HL-60/S4 treated with retinoic acid at 250 ng/mL for 4 days and 3 days (cell line): Measurements from ENCODE around the gene SHC3.

Experiments
- in situ Hi-C: fragments of 300-500 bp; cut with MboI; formaldehyde crosslinking; loops from 2 replicates; pipeline ENCODE4 v1.7.0; 2022; ENCODE audit warnings: low sequenced_read_pairs

The SHC3 gene

DNA sequence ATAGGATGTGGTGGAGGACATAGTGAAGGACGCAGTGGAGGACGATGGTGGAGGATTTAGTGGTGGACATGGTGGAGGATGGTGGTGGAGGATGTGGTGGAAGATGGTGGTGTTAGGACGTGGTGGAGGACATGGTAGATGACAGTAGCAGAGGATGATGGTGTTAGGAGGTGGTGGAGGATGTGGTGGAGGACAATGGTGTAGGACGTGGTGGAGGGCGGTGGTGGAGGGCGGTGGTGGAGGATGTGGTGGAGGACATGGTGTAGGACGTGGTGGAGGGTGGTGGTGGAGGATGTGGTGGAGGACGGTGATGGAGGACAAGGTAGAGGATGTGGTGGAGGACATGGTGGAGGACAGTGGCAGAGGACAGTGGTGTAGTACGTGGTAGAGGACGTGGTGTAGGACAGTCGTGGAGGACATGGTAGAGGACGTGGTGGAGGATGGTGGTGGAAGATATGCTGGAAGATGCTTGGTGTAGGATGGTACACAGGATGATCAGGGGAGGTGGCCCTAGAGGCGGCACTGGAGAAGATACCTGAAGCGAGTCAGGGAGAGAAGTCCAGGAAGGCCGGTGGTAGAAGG, 118.6 kb downstream of the SHC3 start:
- in situ Hi-C loops: no loop called here

DNA sequence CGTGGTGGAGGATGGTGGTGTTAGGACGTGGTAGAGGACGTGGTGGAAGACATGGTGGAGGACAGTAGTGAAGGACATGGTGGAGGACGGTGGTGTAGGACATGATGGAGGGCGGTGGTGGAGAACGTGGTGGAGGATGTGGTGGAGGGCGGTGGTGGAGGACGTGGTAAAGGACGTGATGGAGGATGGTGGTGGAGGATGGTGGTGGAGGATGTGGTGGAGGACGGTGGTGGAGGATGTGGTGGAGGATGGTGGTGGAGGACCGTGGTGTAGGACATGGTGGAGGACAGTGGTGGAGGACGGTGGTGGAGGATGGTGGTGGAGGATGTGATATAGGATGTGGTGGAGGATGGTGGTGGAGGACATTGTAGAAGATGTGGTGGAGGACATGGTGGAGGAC, 119.7 kb downstream of the SHC3 start:
- in situ Hi-C loops: no loop called here

DNA sequence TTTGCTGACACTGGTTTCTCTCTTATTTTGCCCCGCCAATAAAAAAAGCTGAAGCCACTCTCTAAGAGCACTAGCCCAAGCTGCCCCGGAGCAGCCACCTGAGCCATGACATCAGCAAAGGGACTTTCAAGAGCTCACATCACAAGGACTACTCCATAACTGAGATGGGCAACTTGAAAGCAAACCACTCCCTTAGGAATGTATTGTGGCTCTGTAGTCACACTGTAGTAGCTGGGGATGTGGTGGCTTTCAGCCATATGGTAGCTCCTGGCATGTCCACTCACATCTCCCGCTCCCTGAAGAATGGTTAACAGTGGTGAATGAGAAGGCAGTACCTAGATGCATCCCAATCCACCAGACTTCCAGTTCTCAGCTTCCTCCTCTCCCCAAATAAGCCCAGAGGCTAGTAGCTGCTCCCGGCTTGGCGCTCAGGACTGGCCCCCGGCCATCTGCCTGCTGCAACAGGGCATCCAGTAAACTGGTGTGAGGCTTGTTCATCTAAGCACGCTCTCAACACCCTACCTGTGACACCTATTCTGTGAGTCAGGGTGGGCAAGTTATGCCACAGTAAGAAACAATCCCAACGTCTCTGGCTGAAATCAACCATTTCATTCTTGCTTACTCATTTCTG, 123.6 kb downstream of the SHC3 start:
- in situ Hi-C loops: no loop called here

DNA sequence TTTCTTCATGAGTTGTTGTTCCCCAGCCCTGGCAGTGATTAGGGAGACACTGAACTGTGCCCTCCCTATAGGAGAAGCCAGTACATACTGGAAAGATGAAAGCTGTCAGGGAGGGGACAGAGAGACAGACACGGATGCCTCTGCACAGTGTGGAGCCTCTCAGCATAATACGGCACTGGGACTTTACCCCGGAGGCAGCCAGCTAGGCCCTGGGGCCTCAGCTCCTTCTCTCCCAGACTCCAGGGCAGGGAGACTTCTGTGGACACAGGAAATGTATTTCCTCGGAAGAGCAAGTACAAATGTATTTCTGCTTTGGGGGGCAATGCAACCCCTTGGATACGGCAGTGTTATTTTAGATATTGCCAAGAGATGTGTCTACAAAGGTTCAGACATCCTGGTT, 125.3 kb downstream of the SHC3 start:
- in situ Hi-C loops: no loop called here

DNA sequence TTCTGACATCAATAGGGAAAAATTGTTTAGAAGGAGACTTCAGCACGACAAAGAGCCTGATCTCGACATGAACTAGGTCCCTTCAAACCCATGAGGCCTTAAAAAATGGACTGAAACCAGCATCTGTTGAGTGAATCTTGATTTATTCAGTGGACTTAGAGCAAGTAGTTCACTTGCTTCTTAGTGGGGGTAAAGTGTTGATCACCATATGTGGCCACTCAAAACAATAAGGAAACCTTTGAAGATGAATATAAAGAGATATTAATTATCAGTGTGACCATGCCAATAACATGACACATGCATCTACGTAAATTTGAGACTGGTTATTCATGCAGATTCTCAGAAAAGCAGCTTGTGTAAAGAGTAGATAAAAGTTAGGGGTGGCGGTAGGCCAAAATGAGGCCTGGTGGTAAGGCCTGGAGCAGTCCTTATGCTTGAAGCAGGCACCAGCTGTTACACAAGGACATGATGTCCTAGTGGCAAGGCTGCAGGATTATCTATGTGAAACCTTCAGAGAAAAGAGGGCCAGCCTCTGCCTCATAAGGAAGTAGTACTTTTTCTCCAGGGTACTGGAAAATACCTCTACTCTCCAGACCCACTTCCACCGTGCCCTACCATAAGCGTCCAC, 126.0 kb downstream of the SHC3 start:
- in situ Hi-C loops: no loop called here

DNA sequence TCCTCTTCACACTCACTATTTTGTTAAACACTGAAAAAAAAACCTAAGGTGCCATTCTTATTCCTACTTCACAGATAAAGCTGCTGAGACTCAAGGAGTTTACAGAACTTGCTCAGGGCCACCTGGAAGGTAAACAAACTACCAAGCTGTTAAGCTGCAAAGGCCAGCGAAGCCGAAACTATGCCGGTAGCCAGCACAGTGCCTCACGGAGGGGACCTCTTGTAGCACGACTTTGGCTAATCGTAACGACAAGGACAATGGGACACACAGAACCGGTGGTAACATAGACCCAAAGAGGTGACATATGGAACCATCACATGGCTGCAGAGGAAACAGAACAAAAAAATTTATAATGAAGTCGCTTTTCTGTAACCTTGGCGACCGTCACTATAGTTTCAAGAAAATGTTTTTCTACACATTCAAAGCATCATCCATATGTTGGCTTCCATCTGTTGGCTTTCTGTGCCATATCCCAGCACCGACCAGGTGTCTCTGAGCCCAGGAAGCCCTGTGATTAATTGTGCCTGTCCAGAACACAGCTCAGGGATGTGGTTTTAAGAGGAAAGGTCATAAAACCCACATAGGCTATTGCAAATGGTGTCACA, 127.1 kb downstream of the SHC3 start:
- in situ Hi-C loops: no loop called here

DNA sequence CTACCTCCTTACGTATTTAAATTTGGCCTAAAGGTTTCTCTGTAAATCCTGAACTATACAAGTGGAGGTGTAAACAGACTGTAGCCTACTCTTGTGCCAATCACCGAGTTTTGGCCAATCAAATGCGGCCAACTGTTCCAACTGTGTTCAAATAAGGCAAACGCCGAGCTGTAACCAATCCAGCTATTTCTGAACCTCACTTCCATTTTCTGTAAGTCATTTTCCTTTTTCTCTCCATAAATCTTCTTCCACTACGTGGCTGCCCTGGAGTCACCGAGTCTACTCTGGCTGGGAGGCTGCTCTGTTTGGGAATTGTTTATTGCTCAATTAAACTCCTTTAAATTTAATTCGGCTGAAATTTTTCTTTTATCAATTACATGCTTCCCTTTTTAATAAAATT, 129.0 kb downstream of the SHC3 start:
- in situ Hi-C loops: no loop called here

DNA sequence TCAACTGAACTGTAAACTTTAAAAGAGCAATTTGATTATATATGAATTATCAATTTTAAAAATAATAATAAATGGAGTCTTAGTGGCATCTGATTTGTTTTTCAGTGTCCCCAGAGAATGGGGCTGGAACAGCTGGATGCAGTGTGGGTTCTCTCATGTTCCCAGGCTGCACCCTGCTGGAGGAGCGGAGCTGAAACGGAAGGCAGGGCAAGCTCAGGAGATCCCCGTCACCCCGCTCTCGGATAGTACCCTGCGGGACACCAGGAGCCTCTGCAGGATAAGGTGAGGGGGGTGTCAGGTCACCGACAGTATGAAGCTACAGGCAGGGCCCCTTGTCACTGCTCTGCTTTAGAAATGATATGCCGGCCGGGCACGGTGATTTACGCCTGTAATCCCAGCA, 130.0 kb downstream of the SHC3 start:
- in situ Hi-C loops: no loop called here

DNA sequence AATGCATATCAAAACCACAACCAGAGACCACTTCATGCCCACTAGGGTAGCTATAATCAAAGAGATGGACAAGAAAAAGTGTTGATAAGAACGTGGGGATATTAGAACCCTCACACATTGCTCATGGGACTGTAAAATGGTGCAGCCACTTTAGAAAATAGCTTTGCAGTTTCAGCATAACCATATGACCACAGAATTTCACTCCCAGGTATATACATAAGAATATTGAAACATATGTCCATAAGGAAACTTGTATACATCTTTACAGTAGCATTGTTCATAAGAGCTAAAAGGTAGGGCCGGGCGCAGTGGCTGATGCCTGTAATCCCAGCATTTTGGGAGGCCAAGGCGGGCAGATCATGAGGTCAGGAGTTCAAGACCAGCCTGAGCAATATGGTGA, 131.0 kb downstream of the SHC3 start:
- in situ Hi-C loops: no loop called here

DNA sequence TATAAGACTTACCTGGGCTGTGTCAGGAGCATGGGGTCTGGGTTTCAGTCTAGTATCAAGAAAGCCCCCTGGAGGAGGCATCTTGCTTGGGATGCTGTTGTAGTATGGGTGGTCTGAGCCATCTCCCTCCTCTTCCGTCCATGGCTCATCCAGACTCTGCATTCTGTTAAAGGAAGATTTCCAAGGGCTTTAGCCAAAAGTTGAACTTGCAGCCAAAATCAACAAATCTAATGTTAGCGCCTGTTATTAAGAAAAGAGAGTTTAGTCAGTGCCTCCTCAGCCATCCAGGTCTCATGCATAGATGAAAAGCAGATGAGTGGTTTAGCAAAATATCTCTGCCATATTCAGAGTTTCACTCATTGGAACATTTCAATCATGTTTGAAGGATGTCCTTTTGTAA, 131.8 kb downstream of the SHC3 start:
- in situ Hi-C loops: no loop called here

DNA sequence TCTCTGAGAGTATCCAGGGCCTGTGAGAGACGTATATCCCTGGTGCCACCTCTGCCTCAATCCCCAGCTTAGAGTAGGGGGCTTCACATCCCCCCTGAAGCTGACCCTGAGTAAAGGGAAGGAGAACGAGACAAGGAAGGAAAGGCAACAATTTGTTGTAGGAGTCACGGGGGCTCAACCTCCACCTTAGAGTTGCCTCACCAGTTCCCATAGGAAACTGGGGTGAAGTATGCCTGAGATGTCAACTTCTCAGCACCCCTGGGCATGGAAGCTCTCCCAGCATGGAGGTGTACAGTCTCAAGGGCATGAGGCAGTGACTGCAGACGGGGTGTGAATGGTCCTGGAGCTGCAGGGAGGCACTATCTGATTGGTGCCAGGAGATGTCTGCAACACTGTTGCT, 133.7 kb downstream of the SHC3 start:
- in situ Hi-C loops: no loop called here

DNA sequence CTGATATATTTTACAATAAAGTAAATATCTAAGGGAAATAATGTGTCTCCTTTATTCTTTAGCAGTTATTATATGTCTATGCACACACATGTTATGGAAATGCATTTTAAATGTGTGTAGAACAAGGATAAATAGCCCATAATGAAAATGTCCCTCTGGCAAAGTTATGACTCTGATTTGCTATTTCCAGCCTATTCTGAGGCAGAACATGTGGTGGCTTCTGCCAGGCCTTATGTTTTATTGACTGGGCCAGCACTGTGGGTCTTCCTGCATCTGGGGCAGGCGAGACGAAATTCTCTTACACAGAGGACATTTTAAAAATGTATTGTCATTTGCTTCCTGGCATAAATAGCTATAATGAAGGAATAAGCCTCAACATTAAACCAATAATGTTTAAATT, 134.5 kb downstream of the SHC3 start:
- in situ Hi-C loops: no loop called here

DNA sequence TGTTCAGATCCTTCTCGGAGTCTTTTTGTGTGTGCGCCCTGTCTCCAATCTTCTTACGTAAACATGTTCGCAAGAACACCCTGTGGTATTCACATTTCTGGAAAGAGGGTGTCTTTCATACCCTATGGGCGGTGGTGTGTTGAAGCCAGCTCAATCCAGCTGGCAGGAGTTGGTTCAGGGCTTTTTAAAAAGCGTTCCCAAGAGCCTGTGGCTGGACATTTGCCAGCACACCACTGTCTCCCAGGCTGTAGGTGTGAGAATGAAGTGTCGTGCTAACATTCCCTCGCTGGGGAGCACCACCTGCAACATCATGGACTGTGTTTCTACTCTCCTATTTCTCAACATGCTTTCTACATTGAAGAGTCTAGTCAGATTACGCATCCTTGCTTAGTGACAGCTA, 135.6 kb downstream of the SHC3 start:
- in situ Hi-C loops: no loop called here

DNA sequence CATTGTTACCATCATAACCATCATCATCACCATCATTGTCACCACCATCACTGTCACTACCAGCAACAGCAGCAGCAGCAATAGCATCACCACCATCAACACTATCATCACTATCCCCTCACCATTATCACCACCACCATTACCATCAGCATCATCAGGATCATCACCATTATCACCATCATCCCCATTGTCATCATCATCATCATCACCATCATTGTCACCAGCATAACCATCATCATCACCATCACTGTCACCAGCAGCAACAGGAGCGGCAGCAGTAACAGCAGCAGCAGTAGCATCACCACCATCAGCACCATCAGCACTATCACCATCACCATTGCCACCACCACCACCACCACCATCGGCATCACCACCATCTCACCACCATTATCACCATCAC, 139.0 kb downstream of the SHC3 start:
- in situ Hi-C loops: no loop called here

DNA sequence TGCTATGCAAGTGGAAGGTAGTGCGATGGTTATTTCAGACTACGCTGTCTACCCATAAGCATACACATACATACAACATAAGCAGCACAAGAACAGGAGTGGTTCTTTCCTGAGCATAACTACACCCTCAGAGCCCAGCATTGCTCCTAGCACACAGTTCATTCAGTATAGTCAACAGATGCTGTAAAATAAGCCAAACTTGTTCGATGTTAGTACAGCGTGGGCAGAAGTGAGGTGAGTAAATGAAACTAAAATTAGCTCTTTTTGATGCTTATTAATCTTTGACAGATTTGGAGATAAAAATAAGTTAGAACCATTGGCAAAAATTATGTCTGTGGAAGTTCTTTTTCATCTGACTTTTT, 139.5 kb downstream of the SHC3 start:
- in situ Hi-C loops: no loop called here

DNA sequence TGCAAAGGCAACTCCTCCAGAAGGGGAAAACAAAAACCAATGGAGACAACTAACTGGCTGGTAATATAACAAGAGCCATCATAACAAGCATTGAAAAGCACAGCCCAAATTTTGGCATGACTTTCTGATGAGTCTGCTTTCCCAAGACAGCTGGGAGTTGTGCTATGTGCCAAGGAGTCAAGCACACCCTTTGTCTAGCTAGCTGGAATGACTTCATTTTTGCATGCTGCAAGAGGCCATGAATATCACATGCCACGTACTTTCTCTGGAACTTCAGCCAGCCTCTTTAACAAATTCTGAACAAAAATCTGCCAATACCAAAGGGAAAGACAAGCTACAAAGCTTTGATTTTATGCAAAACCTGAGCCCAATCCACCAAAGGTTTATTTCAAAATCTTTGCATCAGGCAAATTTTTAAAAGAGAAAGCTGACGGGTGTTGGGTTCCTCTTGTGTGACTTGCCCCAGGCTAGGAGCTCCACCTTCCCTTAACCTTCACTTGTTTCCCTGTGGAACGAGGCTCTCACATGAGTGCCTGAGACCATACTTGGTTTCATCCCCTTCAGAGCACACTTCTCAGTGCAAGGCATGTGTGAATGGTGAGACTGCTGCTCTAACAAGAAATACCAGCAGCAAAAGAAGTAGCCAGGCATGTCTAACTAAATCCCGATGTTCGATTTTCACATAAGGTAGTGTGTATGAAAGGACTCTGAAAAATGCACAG, 140.1 kb downstream of the SHC3 start:
- in situ Hi-C loops: no loop called here

DNA sequence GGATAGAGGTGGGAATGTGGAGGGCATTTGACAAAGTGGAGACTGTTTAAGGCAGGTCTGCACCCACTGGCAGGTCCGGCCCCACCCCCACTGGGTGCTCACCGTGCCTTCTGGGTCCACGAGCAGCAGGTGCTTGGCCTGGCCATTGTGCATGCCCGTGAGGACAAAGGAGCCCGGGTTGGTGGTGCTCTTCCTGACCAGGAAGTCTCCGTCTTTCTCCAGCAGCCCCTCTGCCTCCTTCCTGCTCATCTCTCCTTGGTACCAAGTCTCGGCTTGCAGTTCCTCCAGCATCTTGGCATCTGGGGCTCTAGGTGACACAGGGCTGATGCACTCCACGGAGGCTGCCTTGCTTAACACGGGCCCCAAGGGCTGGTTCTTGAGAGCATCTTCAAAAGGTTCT, 140.7 kb downstream of the SHC3 start:
- in situ Hi-C loops: no loop called here

DNA sequence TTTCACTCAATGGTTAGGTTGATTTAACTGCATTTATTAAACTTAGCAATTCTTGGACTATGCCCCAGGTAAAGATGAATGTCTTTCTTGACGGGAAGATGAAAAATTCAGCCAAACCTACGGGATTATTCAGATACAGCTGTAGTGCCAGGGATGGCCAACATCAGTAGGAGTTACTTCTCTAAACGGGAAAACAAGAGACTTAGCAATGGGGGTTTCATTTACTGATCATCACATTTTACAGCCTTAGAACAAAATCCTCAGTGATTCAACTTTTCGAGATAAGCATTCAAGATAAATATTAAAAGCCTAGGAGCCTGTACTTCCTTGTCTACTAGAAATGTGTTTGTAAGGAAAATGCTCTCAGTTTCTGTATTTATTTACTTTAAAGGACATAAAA, 141.3 kb downstream of the SHC3 start:
- in situ Hi-C loops: no loop called here

DNA sequence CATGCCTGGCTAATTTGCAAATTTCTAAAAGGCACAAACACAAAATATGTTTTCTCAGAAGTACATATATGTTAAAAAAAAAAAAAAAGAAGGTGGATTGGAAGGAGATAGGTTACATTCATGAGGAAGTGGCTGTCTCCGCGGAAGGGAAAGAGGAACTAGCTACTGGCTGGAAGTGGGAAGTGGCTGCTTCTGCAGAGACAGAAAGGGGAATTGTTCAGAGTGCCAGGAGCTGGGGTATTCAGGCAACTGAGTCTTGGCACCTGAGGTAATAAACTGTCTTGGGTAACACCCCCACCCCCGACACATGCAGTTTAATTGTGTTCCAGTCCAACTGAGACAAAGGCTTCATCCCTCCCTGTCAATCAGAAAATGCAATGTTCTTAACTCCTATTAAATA, 141.7 kb downstream of the SHC3 start:
- in situ Hi-C loops: no loop called here

DNA sequence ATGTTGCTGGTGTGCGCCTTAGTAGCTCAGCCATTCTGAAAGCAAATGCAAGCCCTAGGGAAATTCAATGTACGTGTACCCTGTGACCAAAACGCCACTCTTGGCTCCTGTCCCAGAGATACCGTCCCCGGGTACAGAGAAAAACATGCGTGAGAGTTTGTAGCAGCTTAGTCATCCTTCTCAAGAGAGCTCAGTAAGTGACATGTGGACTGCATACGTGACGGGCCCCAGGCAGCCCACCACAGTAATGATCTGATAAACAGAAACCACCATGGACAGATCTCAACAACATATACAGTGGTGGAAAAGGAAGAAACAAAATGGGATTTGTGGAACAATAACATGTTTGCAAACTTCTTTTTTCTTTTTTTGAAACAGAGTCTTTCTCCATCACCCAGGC, 142.2 kb downstream of the SHC3 start:
- in situ Hi-C loops: no loop called here

DNA sequence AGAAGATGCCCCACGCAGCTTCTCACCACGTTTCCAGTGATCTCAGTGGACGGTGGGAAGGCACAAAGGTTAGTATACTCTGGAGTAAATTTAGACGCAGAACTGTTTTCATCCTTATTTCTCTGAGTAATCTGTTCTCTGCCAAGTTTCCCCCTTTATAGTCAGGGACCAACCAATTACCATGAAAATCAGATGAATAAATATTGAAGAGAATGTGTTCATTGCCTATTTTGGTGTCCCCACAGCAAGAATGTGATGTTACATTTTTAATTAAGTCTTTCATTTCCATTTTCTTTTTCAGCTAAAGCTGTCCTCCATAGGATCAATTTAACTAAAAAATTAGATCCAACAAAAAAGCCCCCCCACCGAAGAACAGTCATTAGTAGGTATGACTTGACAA, 146.0 kb downstream of the SHC3 start:
- in situ Hi-C loops: no loop called here

DNA sequence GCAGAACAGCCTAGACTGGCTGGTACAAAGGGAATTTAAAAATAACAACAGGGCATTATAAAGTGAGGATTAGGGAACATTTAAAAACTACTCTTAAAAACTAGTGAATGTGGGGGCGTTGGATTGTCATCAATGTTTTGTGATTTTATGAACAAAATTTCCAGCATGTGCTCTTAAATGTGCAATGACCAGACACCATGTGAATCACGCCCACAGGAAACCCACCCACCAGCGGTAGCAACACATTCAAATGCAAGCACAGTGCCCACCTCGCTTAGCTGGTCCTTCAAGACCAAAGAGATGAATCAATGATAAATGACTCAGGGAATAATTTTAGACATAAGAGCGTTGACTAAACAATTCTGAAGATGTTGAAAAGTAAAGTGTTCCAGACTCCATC, 146.4 kb downstream of the SHC3 start:
- in situ Hi-C loops: no loop called here
